PC-9 (cell line): ENCODE measurements around the gene ERBB4.

Source experiments
- CTCF ChIP-seq: fragments of 200-600 bp; sonication (generic); conservative IDR thresholded peaks from 2 replicates; pipeline ENCODE4 v1.6.1; 2017; ENCODE audit warnings: mixed run types, antibody characterized with exemption, mild to moderate bottlenecking, moderate library complexity
- EZH2 ChIP-seq: fragments of 200-600 bp; sonication (generic); IDR thresholded peaks from 2 replicates; pipeline ENCODE4 v1.8.0; 2017; ENCODE audit warnings: antibody characterized with exemption, low read depth

- TF ChIP-seq CTCF (no peak), EZH2 (no peak)
Observed at GRCh38 chr2:211447548-211447947, 1091.1 kb downstream of the ERBB4 start.
